Activated naive CD8-positive, alpha-beta T cell treated with anti-CD3 and anti-CD28 coated beads for 36 hours (primary cell): Measurements from ENCODE around the gene POR. TPM values are rescaled to one million over a fixed set of nuclear protein-coding genes. Genes with fewer than 3 reads are reported as not detected.

Experiments
- DNase-seq: peaks from one replicate; pipeline ENCODE4 v3.0.0; 2021
- H3K27ac Mint-ChIP-seq: one replicate; pipeline ENCODE4 v1.8.0; 2022; ENCODE audit warnings: mild to moderate bottlenecking, moderate library complexity, mixed read lengths
- H3K27me3 Mint-ChIP-seq: one replicate; pipeline ENCODE4 v1.8.0; 2022; ENCODE audit warnings: mild to moderate bottlenecking, mixed read lengths
- H3K36me3 Mint-ChIP-seq: one replicate; pipeline ENCODE4 v1.8.0; 2021; ENCODE audit warnings: mild to moderate bottlenecking, mixed read lengths
- H3K4me1 Mint-ChIP-seq: one replicate; pipeline ENCODE4 v1.8.0; 2021; ENCODE audit warnings: mixed read lengths
- H3K4me3 Mint-ChIP-seq: one replicate; pipeline ENCODE4 v1.8.0; 2022; ENCODE audit warnings: mild to moderate bottlenecking, moderate library complexity, mixed read lengths
- H3K9me3 Mint-ChIP-seq: one replicate; pipeline ENCODE4 v1.8.0; 2022; ENCODE audit warnings: mixed read lengths
- total RNA-seq, 2 experiments: library from RNA; stranded (reverse); gene quantifications; one replicate each; pipeline ENCODE4 v1.2.3, GENCODE V29; 2021

The POR gene
- total RNA-seq, 2 experiments from 2014 or later = 35.4 to 41.3 TPM

GRCh38 chr7:75920431-75921161 is 5.6 kb downstream of the POR start:
- H3K9me3 Mint-ChIP-seq = no peaks in the 10 kb centered on the region

DNA sequence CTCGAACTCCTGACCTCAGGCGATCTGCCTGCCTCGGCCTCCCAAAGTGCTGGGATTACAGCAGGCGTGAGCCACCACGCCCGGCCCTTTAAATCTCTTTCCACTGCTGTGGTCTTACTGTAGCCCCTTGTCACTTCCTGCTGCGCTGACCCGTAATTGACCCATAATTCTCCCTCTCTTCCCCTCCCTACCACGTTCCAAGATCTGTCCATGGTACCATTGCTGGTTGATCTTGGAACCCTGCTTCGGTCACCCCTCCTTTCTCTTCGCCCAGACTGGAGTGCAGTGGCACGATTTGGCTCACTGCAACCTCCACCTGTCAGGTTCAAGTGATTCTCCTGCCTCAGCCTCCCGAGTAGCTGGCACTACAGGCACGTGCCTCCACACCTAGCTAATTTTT is 6.5 kb downstream of the POR start:
- no peak for DNase-seq
- Mint-ChIP-seq H3K4me1 (peaks cover 34% of the 10 kb centered on the region), H3K4me3 (no peak overlapping the region), H3K36me3 (peaks cover 2% of the 10 kb centered on the region), H3K27me3 (no peaks in the 10 kb centered on the region), H3K27ac (no peak overlapping the region), H3K9me3 (no peaks in the 10 kb centered on the region)

More at GRCh38 chr7:75920431-75921161, 5.6 kb downstream of the POR start:
- Mint-ChIP-seq H3K27ac (no peak overlapping the region), H3K36me3 (peaks cover 2% of the 10 kb centered on the region), H3K4me3 (no peak overlapping the region), H3K27me3 (no peaks in the 10 kb centered on the region), H3K4me1 (peaks cover 41% of the 10 kb centered on the region)
- DNase-seq = peak; percentile 56

GRCh38 chr7:75922966-75923603 is 8.1 kb downstream of the POR start:
- Mint-ChIP-seq H3K4me3 (no peak overlapping the region), H3K27ac (no peak overlapping the region), H3K9me3 (no peaks in the 10 kb centered on the region), H3K4me1 (peaks cover 31% of the 10 kb centered on the region), H3K36me3 (peaks cover 4% of the 10 kb centered on the region), H3K27me3 (no peaks in the 10 kb centered on the region)
- no peak for DNase-seq

DNA sequence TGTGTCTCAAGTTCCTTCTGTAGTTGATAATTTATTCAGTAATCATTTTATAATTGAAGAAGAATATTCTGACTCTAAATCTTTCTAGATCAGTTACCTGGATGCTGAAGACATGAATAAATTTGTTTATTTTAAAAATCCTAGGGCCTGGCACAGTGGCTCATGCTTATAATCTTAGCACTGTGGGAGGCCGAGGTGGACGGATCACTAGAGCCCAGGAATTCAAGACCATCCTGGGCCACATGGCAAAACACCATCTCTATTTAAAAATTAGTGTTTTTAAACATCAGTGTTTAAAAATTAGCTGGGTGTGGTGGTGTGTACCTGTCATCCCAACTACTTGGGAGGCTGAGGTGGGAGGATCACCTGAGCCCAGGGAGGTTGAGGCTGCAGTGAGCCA is 9.3 kb downstream of the POR start:
- Mint-ChIP-seq H3K4me1 (peaks cover 38% of the 10 kb centered on the region), H3K36me3 (peaks cover 8% of the 10 kb centered on the region), H3K9me3 (no peaks in the 10 kb centered on the region), H3K4me3 (no peak overlapping the region), H3K27ac (no peak overlapping the region), H3K27me3 (no peaks in the 10 kb centered on the region)
- DNase-seq = no peak

- Mint-ChIP-seq H3K27me3 (no peaks in the 10 kb centered on the region), H3K4me1 (peaks cover 38% of the 10 kb centered on the region), H3K4me3 (no peak overlapping the region), H3K36me3 (peaks cover 9% of the 10 kb centered on the region), H3K27ac (no peak overlapping the region), H3K9me3 (no peaks in the 10 kb centered on the region)
- no peak for DNase-seq
Measured at GRCh38 chr7:75924889-75925288, 9.9 kb downstream of the POR start.

DNA sequence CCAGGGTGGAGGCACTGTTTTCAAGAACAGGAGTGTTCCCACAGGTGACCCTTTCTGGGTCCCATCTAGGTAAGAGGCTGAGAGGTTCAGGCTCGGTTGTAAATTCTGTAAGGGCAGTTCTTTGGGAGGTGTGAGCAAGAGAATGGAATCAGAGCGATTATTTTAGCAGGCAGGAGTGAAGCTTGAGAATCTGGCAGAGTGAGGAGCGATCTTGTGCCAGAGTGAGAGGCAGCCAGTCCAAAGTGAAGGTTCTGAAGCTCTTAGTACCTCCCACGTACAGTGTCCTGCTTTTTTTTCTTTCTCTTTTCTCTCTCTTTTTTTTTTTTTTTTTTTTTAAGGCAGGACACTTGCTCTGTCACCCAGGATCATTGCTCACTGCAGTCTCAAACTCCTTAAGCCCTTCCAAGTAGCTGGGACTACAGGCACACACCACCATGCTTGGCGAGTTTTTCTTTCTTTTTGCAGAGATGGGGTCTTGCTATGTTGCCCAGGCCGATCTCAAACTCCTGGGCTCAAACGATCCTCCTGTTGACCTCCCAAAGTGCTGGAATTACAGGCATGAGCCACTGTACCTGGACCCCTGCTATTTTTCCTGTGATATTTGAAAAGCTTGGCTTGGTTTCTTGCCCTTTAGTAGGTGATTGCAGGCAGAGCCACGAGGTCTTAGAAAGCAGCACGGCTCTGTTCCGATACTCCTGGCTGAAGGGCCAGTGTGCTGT is 10.9 kb downstream of the POR start:
- Mint-ChIP-seq H3K27ac (no peak overlapping the region), H3K4me1 (peaks cover 31% of the 10 kb centered on the region), H3K27me3 (no peaks in the 10 kb centered on the region), H3K9me3 (no peaks in the 10 kb centered on the region), H3K4me3 (no peak overlapping the region), H3K36me3 (peaks cover 9% of the 10 kb centered on the region)
- DNase-seq = no peak

DNA sequence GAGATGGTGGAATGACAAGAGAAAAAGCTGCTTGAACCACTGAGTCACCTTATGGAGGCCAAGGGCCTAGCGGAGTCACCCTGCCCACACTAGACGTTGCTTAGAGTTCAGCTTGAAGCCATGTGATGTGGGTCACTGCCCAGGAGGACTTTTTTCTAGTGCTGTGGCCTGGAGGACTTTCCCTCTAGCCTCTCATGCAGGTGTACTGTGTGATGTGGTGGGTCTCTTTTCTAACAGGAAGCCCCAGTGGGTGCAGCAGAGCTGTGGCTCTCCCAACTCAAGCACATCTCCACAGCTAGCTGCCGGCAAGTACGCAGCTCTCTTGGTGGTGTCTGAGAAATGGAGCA is 13.6 kb downstream of the POR start:
- H3K27me3 Mint-ChIP-seq = no peaks in the 10 kb centered on the region
- H3K4me3 Mint-ChIP-seq = no peak overlapping the region
- no peaks in the 10 kb centered on the region for H3K9me3 Mint-ChIP-seq
- peak overlapping the region; percentile 22 for H3K27ac Mint-ChIP-seq
- peak; percentile 20 for DNase-seq
- H3K4me1 Mint-ChIP-seq = peaks cover 22% of the 10 kb centered on the region
- H3K36me3 Mint-ChIP-seq = peaks cover 7% of the 10 kb centered on the region

DNA sequence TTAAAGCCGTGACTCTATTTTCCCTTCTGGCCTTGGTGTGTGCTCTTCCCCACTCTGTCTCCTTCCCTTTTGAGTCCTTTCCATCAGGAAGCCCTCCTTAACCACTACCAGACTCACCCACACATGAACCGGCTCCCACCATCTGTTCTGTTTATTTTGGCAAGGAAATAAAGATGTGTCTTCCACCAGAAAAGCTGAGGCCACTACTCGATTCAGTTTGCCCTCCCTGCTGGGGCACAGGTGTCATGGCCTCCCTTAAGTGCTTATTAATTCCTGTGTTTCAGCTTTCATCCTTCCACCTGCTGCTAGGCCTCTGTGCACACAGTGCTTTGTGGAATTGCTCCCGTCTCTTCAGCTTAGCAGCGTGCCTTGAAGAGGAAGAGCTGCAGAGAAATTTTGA is 16.7 kb downstream of the POR start:
- Mint-ChIP-seq H3K4me1 (peaks cover 15% of the 10 kb centered on the region), H3K27ac (no peak overlapping the region), H3K4me3 (no peak overlapping the region), H3K36me3 (peaks cover 12% of the 10 kb centered on the region), H3K27me3 (no peaks in the 10 kb centered on the region), H3K9me3 (no peaks in the 10 kb centered on the region)
- no peak for DNase-seq

DNA sequence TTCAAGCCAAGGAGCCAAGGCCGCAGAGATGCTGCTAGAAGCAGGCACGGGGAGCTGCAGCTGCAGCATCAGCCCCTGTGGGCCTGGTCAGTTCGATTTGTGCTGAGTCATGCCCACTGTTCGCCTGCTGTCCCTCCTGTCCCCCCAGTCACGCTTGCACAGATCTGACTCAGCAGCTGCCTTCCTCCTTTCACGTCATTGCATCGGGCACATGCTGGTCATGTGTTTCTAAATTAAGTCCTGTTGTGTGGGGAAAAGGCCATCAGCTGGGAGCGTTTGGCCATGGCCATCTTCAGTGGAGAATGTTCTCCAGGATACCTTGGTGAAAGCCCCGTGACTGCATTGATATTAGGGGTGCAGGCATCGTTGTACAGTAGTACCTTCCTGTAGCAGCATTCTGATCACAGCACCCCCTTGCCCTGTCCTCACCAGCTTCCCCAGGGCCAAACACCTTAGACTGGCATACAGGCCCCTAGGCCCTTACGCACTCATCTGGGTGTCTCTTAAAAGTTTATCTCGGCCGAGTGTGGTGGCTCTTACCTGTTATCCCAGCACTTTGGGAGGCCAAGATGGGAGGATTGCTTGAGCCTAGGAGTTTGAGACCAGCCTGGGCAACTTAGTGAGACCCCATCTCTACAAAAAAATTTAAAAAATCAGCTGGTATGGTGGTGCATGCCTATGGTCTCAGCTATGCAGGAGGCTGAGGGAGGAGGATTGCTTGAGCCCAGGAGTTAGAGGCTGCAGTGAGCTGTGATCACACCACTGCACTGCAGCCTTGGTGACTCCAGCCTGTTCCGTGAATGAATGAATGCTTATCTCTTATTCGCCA is 23.2 kb downstream of the POR start:
- H3K4me1 Mint-ChIP-seq = no peaks in the 10 kb centered on the region
- no peaks in the 10 kb centered on the region for H3K9me3 Mint-ChIP-seq
- no peak for DNase-seq

DNA sequence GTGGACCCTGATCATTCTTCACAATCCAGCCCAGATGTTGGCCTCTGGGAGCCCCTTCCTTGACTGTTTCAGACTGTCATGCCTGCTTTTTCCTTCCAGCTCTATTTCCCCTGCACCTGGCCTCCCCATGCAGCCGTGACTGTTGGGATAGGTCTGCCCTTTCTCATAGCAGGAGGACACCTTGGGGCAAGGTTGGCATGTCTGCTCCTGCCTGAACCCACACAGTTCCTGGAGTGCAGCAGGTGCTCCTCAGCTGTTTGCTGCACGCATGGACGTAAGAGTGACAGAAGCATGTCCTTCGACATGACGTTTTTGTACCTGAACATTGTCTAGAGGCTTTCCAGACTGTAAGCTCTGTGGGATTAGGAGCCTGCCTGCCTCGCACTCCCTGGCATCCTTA is 24.0 kb downstream of the POR start:
- no peak for DNase-seq

More for the DNA sequence above, 23.2 kb downstream of the POR start:
- no peak overlapping the region for H3K27ac Mint-ChIP-seq
- H3K27me3 Mint-ChIP-seq = no peaks in the 10 kb centered on the region
- peaks cover 5% of the 10 kb centered on the region for H3K36me3 Mint-ChIP-seq
- no peak overlapping the region for H3K4me3 Mint-ChIP-seq

GRCh38 chr7:75943864-75944263 is 28.9 kb downstream of the POR start:
- Mint-ChIP-seq H3K4me3 (no peak overlapping the region), H3K27ac (no peak overlapping the region), H3K27me3 (no peaks in the 10 kb centered on the region), H3K9me3 (no peaks in the 10 kb centered on the region), H3K36me3 (peaks cover 2% of the 10 kb centered on the region), H3K4me1 (peaks cover 18% of the 10 kb centered on the region)
- DNase-seq = no peak

More for the DNA sequence above, 24.0 kb downstream of the POR start:
- H3K4me1 Mint-ChIP-seq = no peaks in the 10 kb centered on the region
- no peaks in the 10 kb centered on the region for H3K27me3 Mint-ChIP-seq
- no peaks in the 10 kb centered on the region for H3K9me3 Mint-ChIP-seq
- H3K27ac Mint-ChIP-seq = no peak overlapping the region
- H3K36me3 Mint-ChIP-seq = peaks cover 3% of the 10 kb centered on the region
- no peak overlapping the region for H3K4me3 Mint-ChIP-seq

- Mint-ChIP-seq H3K4me3 (no peak overlapping the region), H3K36me3 (peaks cover 2% of the 10 kb centered on the region), H3K27ac (no peak overlapping the region), H3K9me3 (no peaks in the 10 kb centered on the region), H3K27me3 (no peaks in the 10 kb centered on the region), H3K4me1 (peaks cover 18% of the 10 kb centered on the region)
- DNase-seq = no peak
Measured at GRCh38 chr7:75944507-75944906, 29.6 kb downstream of the POR start.

DNA sequence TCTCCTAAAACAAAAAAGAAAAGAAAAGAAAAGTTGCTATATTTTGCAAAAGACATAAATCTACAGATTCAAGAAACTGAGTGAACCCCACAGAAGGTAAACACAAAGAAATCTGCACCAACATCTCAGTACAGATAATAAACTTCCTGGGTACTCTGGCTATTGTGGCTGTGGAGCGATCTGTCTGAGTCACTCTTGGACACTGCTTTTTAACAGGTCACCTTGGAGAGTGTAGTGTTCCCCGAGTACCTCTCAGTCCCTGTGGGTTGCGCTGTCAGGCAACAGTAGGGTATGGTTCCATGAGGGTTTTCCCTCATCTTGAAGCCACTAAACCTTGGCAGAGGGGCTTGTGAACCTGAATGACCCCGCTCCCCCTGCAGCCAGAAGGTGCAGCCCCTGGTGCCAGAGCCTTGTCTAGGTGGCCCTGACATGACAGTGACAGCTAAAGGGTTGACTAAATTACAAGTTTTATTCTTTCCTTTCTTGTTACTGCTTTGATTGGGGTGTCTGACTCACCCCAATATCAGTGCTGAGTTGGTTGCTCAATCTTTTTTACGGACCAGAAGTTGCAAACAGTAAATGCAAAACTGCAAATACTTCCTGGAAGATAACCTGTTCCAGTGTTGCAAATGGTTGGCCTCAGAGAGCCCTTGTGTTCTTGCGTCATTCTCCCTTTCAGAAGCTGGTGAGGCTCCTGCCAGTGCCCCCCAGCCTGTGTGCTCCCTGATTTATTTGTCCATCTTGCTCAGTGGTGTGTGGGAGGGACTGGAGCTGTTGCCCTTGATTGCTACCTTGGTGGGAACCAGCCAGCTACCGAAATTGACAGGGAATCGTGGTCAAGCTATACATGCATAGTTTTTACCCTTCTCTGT is 30.6 kb downstream of the POR start:
- H3K9me3 Mint-ChIP-seq = no peaks in the 10 kb centered on the region
- H3K27ac Mint-ChIP-seq = peak overlapping the region; percentile 17
- DNase-seq = no peak
- peaks cover 18% of the 10 kb centered on the region for H3K4me1 Mint-ChIP-seq
- peaks cover 2% of the 10 kb centered on the region for H3K36me3 Mint-ChIP-seq
- H3K27me3 Mint-ChIP-seq = no peaks in the 10 kb centered on the region
- no peak overlapping the region for H3K4me3 Mint-ChIP-seq

- H3K4me1 Mint-ChIP-seq = peaks cover 18% of the 10 kb centered on the region
- H3K4me3 Mint-ChIP-seq = no peak overlapping the region
- H3K9me3 Mint-ChIP-seq = no peaks in the 10 kb centered on the region
- H3K27ac Mint-ChIP-seq = no peak overlapping the region
- H3K27me3 Mint-ChIP-seq = no peaks in the 10 kb centered on the region
- peaks cover 2% of the 10 kb centered on the region for H3K36me3 Mint-ChIP-seq
- DNase-seq = no peak
Measured at GRCh38 chr7:75946207-75946855, 31.4 kb downstream of the POR start.
